ENCODE data around the gene NEK7.
"Not testable (repeated sequence)": the region's sequence is repeated elsewhere in the genome, so short reads cannot be mapped to it uniquely, and the experiment has no call there.

NEK7 gene

DNA sequence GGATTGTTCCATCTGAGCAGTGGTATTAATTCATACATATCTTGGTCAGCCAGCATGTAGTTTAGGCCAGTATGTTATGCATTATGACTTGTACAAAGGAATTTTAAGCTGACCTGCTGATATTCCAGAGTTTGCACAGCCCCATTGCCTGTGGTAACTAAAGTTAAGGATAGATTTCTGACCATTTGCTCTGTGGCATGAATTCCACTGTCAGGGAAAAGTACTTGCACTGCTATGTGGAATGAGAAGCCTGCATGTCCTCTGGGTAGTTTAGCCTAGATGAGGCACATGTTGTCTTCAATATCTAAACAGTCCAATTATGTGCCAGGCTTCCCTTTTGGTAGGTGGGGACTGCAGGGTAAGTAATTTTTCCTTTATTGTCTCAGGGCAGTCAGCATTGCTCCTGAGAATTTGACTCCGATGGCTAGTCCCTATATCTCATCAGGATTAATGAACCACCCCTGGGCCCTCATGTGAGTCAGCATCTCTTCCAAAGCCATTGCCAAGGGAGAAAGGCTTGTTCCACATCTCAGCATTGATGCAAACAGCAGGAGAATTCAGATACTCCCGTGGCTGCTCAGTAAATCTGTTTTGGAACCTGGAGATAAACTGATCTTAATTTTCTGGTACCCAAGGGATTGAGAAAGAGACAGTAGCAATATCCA lies 30.2 kb downstream of the NEK7 start:
- TF ChIP-seq, protein P1, sequence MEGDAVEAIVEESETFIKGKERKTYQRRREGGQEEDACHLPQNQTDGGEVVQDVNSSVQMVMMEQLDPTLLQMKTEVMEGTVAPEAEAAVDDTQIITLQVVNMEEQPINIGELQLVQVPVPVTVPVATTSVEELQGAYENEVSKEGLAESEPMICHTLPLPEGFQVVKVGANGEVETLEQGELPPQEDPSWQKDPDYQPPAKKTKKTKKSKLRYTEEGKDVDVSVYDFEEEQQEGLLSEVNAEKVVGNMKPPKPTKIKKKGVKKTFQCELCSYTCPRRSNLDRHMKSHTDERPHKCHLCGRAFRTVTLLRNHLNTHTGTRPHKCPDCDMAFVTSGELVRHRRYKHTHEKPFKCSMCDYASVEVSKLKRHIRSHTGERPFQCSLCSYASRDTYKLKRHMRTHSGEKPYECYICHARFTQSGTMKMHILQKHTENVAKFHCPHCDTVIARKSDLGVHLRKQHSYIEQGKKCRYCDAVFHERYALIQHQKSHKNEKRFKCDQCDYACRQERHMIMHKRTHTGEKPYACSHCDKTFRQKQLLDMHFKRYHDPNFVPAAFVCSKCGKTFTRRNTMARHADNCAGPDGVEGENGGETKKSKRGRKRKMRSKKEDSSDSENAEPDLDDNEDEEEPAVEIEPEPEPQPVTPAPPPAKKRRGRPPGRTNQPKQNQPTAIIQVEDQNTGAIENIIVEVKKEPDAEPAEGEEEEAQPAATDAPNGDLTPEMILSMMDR (IDR thresholded peaks at IDR 0.05; ENCODE audit: low read depth, low read length), result no peak
- Histone ChIP-seq H3K9me3 (no peaks in the 10 kb centered on the region), H3K4me1 (no peaks in the 10 kb centered on the region; the same call in 1 of the 2 replicates)

GRCh38 chr1:198187973-198188588 lies 31.3 kb downstream of the NEK7 start:
- no peak overlapping the region for H3K4me3 ChIP-seq (ENCODE audit: low read depth, low read length)
- H3K36me3 ChIP-seq, result no peaks in the 10 kb centered on the region; the same call in 1 of the 2 replicates
- TF ChIP-seq, protein P1 (IDR thresholded peaks at IDR 0.05; ENCODE audit: low read depth, low read length), result no peak
- H3K27me3 ChIP-seq, result no peaks in the 10 kb centered on the region
- H3K9me3 ChIP-seq, result no peaks in the 10 kb centered on the region
- no peaks in the 10 kb centered on the region; the same call in 1 of the 2 replicates for H3K4me1 ChIP-seq
- no peak for DNase-seq

More for the DNA sequence above, 30.2 kb downstream of the NEK7 start:
- no peaks in the 10 kb centered on the region; the same call in 1 of the 2 replicates for H3K36me3 ChIP-seq
- no peak overlapping the region for H3K4me3 ChIP-seq (ENCODE audit: low read depth, low read length)
- DNase-seq, result no peak
- H3K27me3 ChIP-seq, result no peaks in the 10 kb centered on the region

GRCh38 chr1:198191117-198191516 lies 34.3 kb downstream of the NEK7 start:
- TF ChIP-seq, protein P1 (IDR thresholded peaks at IDR 0.05; ENCODE audit: low read depth, low read length), result no peak
- no peaks in the 10 kb centered on the region; the same call in 1 of the 2 replicates for H3K36me3 ChIP-seq
- no peak for DNase-seq
- peaks cover 2% of the 10 kb centered on the region; the same call in 1 of the 2 replicates for H3K4me1 ChIP-seq
- no peak overlapping the region for H3K4me3 ChIP-seq (ENCODE audit: low read depth, low read length)
- no peaks in the 10 kb centered on the region for H3K9me3 ChIP-seq
- H3K27me3 ChIP-seq, result no peaks in the 10 kb centered on the region

DNA sequence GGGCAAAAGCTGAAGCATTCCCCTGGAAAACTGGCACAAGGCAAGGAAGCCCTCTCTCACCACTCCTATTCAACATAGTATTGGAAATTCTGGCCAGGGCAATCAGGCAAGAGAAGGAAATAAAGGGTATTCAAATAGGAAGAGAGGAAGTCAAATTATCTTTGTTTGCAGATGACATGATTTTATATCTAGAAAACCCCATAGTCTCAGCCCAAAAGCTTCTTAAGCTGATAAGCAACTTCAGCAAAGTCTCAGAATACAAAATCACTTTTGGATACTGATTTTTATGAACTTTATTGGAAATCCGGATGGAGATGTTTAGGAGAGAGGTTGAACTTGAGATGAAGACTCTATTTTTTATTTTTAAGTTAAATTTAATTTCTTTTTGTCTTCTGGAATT lies 37.1 kb downstream of the NEK7 start:
- H3K4me3 ChIP-seq (ENCODE audit: low read depth, low read length); H3K27me3 ChIP-seq; H3K36me3 ChIP-seq; H3K4me1 ChIP-seq; H3K9me3 ChIP-seq; DNase-seq: not testable (repeated sequence)

- Histone ChIP-seq H3K4me1 (0 out of 2 replicates have a peak, but pooled peaks cover 4% of the 10 kb centered on the region), H3K9me3 (no peaks in the 10 kb centered on the region), H3K4me3 (ENCODE audit: low read depth, low read length) (no peak overlapping the region), H3K27me3 (no peaks in the 10 kb centered on the region), H3K36me3 (no peaks in the 10 kb centered on the region)
- TF ChIP-seq, protein P1 (IDR thresholded peaks at IDR 0.05; ENCODE audit: low read depth, low read length), result no peak
- DNase-seq, result no peak
Observed at GRCh38 chr1:198196630-198197029, 39.8 kb downstream of the NEK7 start.

- Histone ChIP-seq H3K4me1 (0 out of 2 replicates have a peak, but pooled peaks cover 4% of the 10 kb centered on the region), H3K36me3 (no peaks in the 10 kb centered on the region), H3K27me3 (no peaks in the 10 kb centered on the region), H3K4me3 (ENCODE audit: low read depth, low read length) (no peak overlapping the region), H3K9me3 (no peaks in the 10 kb centered on the region)
- no peak for DNase-seq
- TF ChIP-seq, protein P1 (IDR thresholded peaks at IDR 0.05; ENCODE audit: low read depth, low read length), result no peak
Observed at GRCh38 chr1:198197285-198197684, 40.5 kb downstream of the NEK7 start.

Measured in BE2C (cell line).